Right lobe of liver (tissue), 4 donors: ENCODE measurements around the gene ATXN1.
A peak's percentile ranks its signal among the peaks of the same experiment; 100 is the strongest.

Source experiments
- POLR2A ChIP-seq: fragments of 450-650 bp; IDR thresholded peaks from one replicate; pipeline ENCODE4 v1.6.1; 2017; ENCODE audit warnings: antibody characterized with exemption, mild to moderate bottlenecking
- TF ChIP-seq, protein P1 (sequence below), 4 donors: fragments of 200-600 bp in 3 of 4; fragments of 450-650 bp in 1 of 4; IDR thresholded peaks; one replicate each; pipeline versions ENCODE4 v1.5.1 to v1.8.0; 2016 to 2022; ENCODE audit warnings: antibody characterized with exemption in 4 of 4, mild to moderate bottlenecking in 2 of 4
- donor health status: DM: no; HTN: no; CAD: no.
- donor health status: DM: no; HTN: no; CAD: no.
- donor health status: DM: no; HTN: yes; CAD: no.

DNA sequence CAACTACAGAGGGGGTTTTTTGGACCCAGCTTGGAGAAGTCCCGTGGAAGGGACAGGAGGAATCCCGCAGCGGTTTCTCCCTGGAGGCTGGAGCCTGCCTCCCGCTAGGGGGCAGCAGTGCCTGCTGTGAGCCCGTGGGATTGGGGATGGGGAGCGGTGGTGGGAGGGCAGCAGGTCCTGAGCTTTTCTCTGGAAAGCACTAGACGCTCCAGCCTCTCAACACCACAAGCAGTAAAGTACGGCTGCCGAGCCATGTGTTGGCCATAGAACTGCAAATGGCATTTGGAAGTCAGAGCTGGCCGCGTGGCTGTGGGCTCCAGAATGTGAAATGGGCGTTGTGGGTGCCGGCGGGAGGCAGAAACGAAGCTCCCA lies 475.1 kb downstream of the ATXN1 start:
- TF ChIP-seq, protein P1, sequence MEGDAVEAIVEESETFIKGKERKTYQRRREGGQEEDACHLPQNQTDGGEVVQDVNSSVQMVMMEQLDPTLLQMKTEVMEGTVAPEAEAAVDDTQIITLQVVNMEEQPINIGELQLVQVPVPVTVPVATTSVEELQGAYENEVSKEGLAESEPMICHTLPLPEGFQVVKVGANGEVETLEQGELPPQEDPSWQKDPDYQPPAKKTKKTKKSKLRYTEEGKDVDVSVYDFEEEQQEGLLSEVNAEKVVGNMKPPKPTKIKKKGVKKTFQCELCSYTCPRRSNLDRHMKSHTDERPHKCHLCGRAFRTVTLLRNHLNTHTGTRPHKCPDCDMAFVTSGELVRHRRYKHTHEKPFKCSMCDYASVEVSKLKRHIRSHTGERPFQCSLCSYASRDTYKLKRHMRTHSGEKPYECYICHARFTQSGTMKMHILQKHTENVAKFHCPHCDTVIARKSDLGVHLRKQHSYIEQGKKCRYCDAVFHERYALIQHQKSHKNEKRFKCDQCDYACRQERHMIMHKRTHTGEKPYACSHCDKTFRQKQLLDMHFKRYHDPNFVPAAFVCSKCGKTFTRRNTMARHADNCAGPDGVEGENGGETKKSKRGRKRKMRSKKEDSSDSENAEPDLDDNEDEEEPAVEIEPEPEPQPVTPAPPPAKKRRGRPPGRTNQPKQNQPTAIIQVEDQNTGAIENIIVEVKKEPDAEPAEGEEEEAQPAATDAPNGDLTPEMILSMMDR (IDR thresholded peaks at IDR 0.05): peak; percentile 30 to 69 (median 48)
- TF ChIP-seq POLR2A: no peak
